Neuronal stem cell (in vitro differentiated cells): ENCODE results near the gene CYLC1.

Source experiments
- DNase-seq: peaks from one replicate; pipeline ENCODE4 v3.0.0-alpha.2; 2013; ENCODE audit warnings: low spot score
- H2AFZ ChIP-seq: one replicate; pipeline ENCODE4 v1.6.1; 2013; ENCODE audit warnings: mild to moderate bottlenecking, low read length, inconsistent platforms
- H2AK5ac ChIP-seq: 2 replicates; pipeline ENCODE4 v1.6.1; 2013; ENCODE audit warnings: low read depth, mild to moderate bottlenecking, inconsistent platforms, low read length, moderate library complexity, mixed read lengths
- H2BK120ac ChIP-seq: 2 replicates; pipeline ENCODE4 v1.6.1; 2013; ENCODE audit warnings: low read depth, mild to moderate bottlenecking, inconsistent platforms, low read length, moderate library complexity, mixed read lengths
- H2BK12ac ChIP-seq: one replicate; pipeline ENCODE4 v1.6.1; 2013; ENCODE audit warnings: low read length, inconsistent platforms
- H2BK15ac ChIP-seq: 2 replicates; pipeline ENCODE4 v1.6.1; 2013; ENCODE audit warnings: mild to moderate bottlenecking, low read length, inconsistent platforms, mixed read lengths
- H2BK5ac ChIP-seq: one replicate; pipeline ENCODE4 v1.6.1; 2013; ENCODE audit warnings: inconsistent platforms, mild to moderate bottlenecking, low read length, moderate library complexity
- H3K14ac ChIP-seq: one replicate; pipeline ENCODE4 v1.6.1; 2013; ENCODE audit warnings: low read length, inconsistent platforms
- H3K18ac ChIP-seq: 2 replicates; pipeline ENCODE4 v1.6.1; 2013; ENCODE audit warnings: low read length, inconsistent platforms
- H3K23ac ChIP-seq: 2 replicates; pipeline ENCODE4 v1.6.1; 2013; ENCODE audit warnings: low read depth, mild to moderate bottlenecking, mixed read lengths, low read length, inconsistent platforms; ENCODE audit not compliant: poor library complexity
- H3K27ac ChIP-seq: replicated peaks from 3 replicates; pipeline ENCODE4 v1.5.1; 2013; ENCODE audit warnings: low read length, inconsistent platforms
- H3K27me3 ChIP-seq, 3 experiments: 2 replicates each; pipeline ENCODE4 v1.6.1; 2013; ENCODE audit warnings: low read length in 3 of 3, mild to moderate bottlenecking in 2 of 3, inconsistent platforms in 1 of 3, low read depth in 1 of 3, mixed read lengths in 1 of 3, moderate library complexity in 1 of 3; ENCODE audit not compliant: control insufficient read depth in 3 of 3, insufficient read depth in 3 of 3
- H3K36me3 ChIP-seq, 2 donors: replicated peaks in 1 of 2; 2 replicates each; pipeline ENCODE4 v1.6.1; 2013; ENCODE audit warnings: low read length in 2 of 2; ENCODE audit not compliant: control insufficient read depth in 2 of 2, insufficient read depth in 2 of 2
- H3K4ac ChIP-seq: 2 replicates; pipeline ENCODE4 v1.6.1; 2013; ENCODE audit warnings: inconsistent platforms, mild to moderate bottlenecking, low read length, moderate library complexity
- H3K4me1 ChIP-seq, 2 donors: 1 replicate in 1 of 2; 2 replicates in 1 of 2; pipeline ENCODE4 v1.6.1; 2013; ENCODE audit warnings: low read length in 2 of 2, low read depth in 1 of 2; ENCODE audit not compliant: control insufficient read depth in 2 of 2, insufficient read depth in 1 of 2
- H3K4me2 ChIP-seq: one replicate; pipeline ENCODE4 v1.6.1; 2013; ENCODE audit warnings: mild to moderate bottlenecking, low read length, inconsistent platforms; ENCODE audit not compliant: insufficient read depth, poor library complexity, severe bottlenecking
- H3K4me3 ChIP-seq, 2 donors: 2 replicates each; pipeline ENCODE4 v1.5.1; 2013; ENCODE audit warnings: low read length in 2 of 2, mild to moderate bottlenecking in 2 of 2, inconsistent platforms in 1 of 2, moderate library complexity in 1 of 2
- H3K79me1 ChIP-seq: one replicate; pipeline ENCODE4 v1.6.1; 2013; ENCODE audit warnings: low read depth, mild to moderate bottlenecking, inconsistent platforms, low read length, moderate library complexity
- H3K9ac ChIP-seq: one replicate; pipeline ENCODE4 v1.6.1; 2013; ENCODE audit warnings: mild to moderate bottlenecking, low read depth, low read length, inconsistent platforms; ENCODE audit not compliant: poor library complexity
- H3K9me3 ChIP-seq, 2 donors: replicated peaks in 1 of 2; 2 replicates each; pipeline versions ENCODE3 to v1.6.1; 2013; ENCODE audit warnings: low read length in 2 of 2, mild to moderate bottlenecking in 2 of 2, inconsistent platforms in 1 of 2, low read depth in 1 of 2, mixed read lengths in 1 of 2, moderate library complexity in 1 of 2; ENCODE audit not compliant: control insufficient read depth in 2 of 2, insufficient read depth in 1 of 2
- H4K8ac ChIP-seq: one replicate; pipeline ENCODE4 v1.6.1; 2013; ENCODE audit warnings: low read depth, mild to moderate bottlenecking, inconsistent platforms, low read length, moderate library complexity
- H4K91ac ChIP-seq: one replicate; pipeline ENCODE4 v1.6.1; 2013; ENCODE audit warnings: low read length, low read depth, mild to moderate bottlenecking, inconsistent platforms; ENCODE audit not compliant: poor library complexity
- WGBS, 2 donors: extraction: QIAGEN DNeasy Blood & Tissue Kit; methylation state at CpG; one replicate each; pipeline ENCODE4 v1.1.7; 2013; ENCODE audit warnings: missing lambda C conversion rate in 2 of 2, mixed read lengths in 1 of 2; ENCODE audit not compliant: insufficient read length in 2 of 2, insufficient replicate concordance in 1 of 2; ENCODE audit errors: extremely low coverage in 2 of 2; 5-methylcytosine and 5-hydroxymethylcytosine counted together

CYLC1 gene

GRCh38 chrX:83847339-83847738 lies 13.6 kb upstream of the CYLC1 start:
- Histone ChIP-seq H2BK15ac (no peak overlapping the region), H4K91ac (no peak overlapping the region), H2AK5ac (no peak overlapping the region), H2AFZ (no peak overlapping the region), H3K4ac (no peak overlapping the region), H3K18ac (no peak overlapping the region), H3K79me1 (no peaks in the 10 kb centered on the region), H3K9me3 (no peaks in the 10 kb centered on the region), H3K27me3 (no peaks in the 10 kb centered on the region), H3K4me1 (no peaks in the 10 kb centered on the region), H3K9ac (no peak overlapping the region), H3K23ac (no peak overlapping the region), H2BK5ac (no peak overlapping the region), H2BK120ac (no peak overlapping the region), H4K8ac (no peak overlapping the region), H2BK12ac (no peak overlapping the region), H3K36me3 (no peaks in the 10 kb centered on the region), H3K4me2 (no peak overlapping the region), H3K14ac (no peak overlapping the region), H3K4me3 (no peak overlapping the region), H3K27ac (no peak overlapping the region)
- WGBS, 2 donors: no CpG with 5 or more reads among the region's 5 CpGs
- no peak for DNase-seq

GRCh38 chrX:83888585-83888984 lies 27.6 kb downstream of the CYLC1 start:
- Histone ChIP-seq H3K4me1 (no peaks in the 10 kb centered on the region), H3K27ac (no peak overlapping the region), H2AK5ac (no peak overlapping the region), H3K4me2 (no peak overlapping the region), H3K4ac (no peak overlapping the region), H3K14ac (no peak overlapping the region), H2BK5ac (no peak overlapping the region), H3K27me3 (no peaks in the 10 kb centered on the region), H3K9ac (no peak overlapping the region), H3K23ac (no peak overlapping the region), H3K36me3 (no peaks in the 10 kb centered on the region), H3K9me3 (no peaks in the 10 kb centered on the region), H2AFZ (no peak overlapping the region), H2BK12ac (no peak overlapping the region), H2BK15ac (no peak overlapping the region), H3K4me3 (no peak overlapping the region), H3K18ac (no peak overlapping the region), H3K79me1 (no peaks in the 10 kb centered on the region), H2BK120ac (no peak overlapping the region), H4K91ac (no peak overlapping the region), H4K8ac (no peak overlapping the region)
- WGBS, 2 donors: no CpG with 5 or more reads among the region's 2 CpGs
- DNase-seq: peak; percentile 3

GRCh38 chrX:83892433-83892832 lies 31.5 kb downstream of the CYLC1 start:
- WGBS, 2 donors: no CpG with 5 or more reads among the region's 12 CpGs

GRCh38 chrX:83906921-83907320 lies 46.0 kb downstream of the CYLC1 start:
- Histone ChIP-seq H3K4me1 (no peaks in the 10 kb centered on the region), H3K4me3 (no peak overlapping the region), H2BK5ac (no peak overlapping the region), H3K4me2 (no peak overlapping the region), H3K36me3 (no peaks in the 10 kb centered on the region), H3K23ac (no peak overlapping the region), H4K8ac (no peak overlapping the region), H2BK15ac (no peak overlapping the region), H4K91ac (no peak overlapping the region), H3K18ac (no peak overlapping the region), H3K79me1 (no peaks in the 10 kb centered on the region), H2AK5ac (no peak overlapping the region), H2AFZ (no peak overlapping the region), H3K9ac (no peak overlapping the region), H2BK12ac (no peak overlapping the region), H3K9me3 (no peaks in the 10 kb centered on the region), H3K4ac (no peak overlapping the region), H2BK120ac (no peak overlapping the region), H3K14ac (no peak overlapping the region), H3K27ac (no peak overlapping the region), H3K27me3 (no peaks in the 10 kb centered on the region)
- no CpG with 5 or more reads among the region's 3 CpGs for WGBS, 2 donors
- DNase-seq: no peak

More at GRCh38 chrX:83892433-83892832, 31.5 kb downstream of the CYLC1 start:
- no peak overlapping the region for H3K27ac ChIP-seq
- no peak overlapping the region for H2BK12ac ChIP-seq
- H3K4me1 ChIP-seq: no peaks in the 10 kb centered on the region
- DNase-seq: no peak
- H4K8ac ChIP-seq: no peak overlapping the region
- H3K27me3 ChIP-seq: no peaks in the 10 kb centered on the region
- H2AFZ ChIP-seq: no peak overlapping the region
- no peak overlapping the region for H3K23ac ChIP-seq
- no peak overlapping the region for H3K4me3 ChIP-seq
- H3K36me3 ChIP-seq: no peaks in the 10 kb centered on the region
- H2BK5ac ChIP-seq: no peak overlapping the region
- no peaks in the 10 kb centered on the region for H3K9me3 ChIP-seq
- H2BK120ac ChIP-seq: no peak overlapping the region
- no peak overlapping the region for H3K4ac ChIP-seq
- H3K9ac ChIP-seq: no peak overlapping the region
- no peak overlapping the region for H3K4me2 ChIP-seq
- H3K14ac ChIP-seq: no peak overlapping the region
- no peak overlapping the region for H3K18ac ChIP-seq
- no peak overlapping the region for H4K91ac ChIP-seq
- no peak overlapping the region for H2BK15ac ChIP-seq
- no peaks in the 10 kb centered on the region for H3K79me1 ChIP-seq
- H2AK5ac ChIP-seq: no peak overlapping the region
